HEK293 (cell line): ENCODE data around the gene LRRC10B.

ENCODE experiments used
- CTCF ChIA-PET: fragments of 350-600 bp; formaldehyde crosslinking; extraction: SDS; loops from one replicate; lab custom pipeline; 2021; ENCODE audit warnings: antibody characterized with exemption; lab: Yijun Ruan, JAX
- POLR2A ChIA-PET: fragments of 300-600 bp; formaldehyde crosslinking; extraction: SDS; loops from one replicate; lab custom pipeline; 2020; ENCODE audit warnings: antibody characterized with exemption, inconsistent platforms; lab: Yijun Ruan, JAX
- H3K27ac ChIP-seq: fragments of 200-500 bp; sonication (Bioruptor generic); 2 replicates; pipeline ENCODE4 v1.5.1; 2014; ENCODE audit warnings: low read depth, low read length, control low read depth, inconsistent platforms; ENCODE audit errors: extremely low read depth
- H3K36me3 ChIP-seq, 2 experiments: fragments of 200-500 bp in 1 of 2; sonication (Bioruptor generic) in 1 of 2; 1 replicate in 1 of 2; 2 replicates in 1 of 2; pipeline ENCODE4 v1.5.1; 2014 to 2017; ENCODE audit warnings: inconsistent platforms in 2 of 2, low read length in 2 of 2; ENCODE audit not compliant: control insufficient read depth in 2 of 2, insufficient read depth in 1 of 2
- H3K4me1 ChIP-seq: fragments of 200-500 bp; sonication (Bioruptor generic); 2 replicates; pipeline ENCODE4 v1.5.1; 2014; ENCODE audit warnings: mild to moderate bottlenecking, low read length, inconsistent platforms; ENCODE audit not compliant: control insufficient read depth, insufficient read depth
- H3K4me3 ChIP-seq: 2 replicates; pipeline ENCODE4 v1.5.1; 2011; ENCODE audit warnings: low read depth, mild to moderate bottlenecking, control low read depth, low read length, moderate library complexity
- H3K9me3 ChIP-seq: fragments of 200-500 bp; sonication (Bioruptor generic); 2 replicates; pipeline ENCODE4 v1.5.1; 2014; ENCODE audit warnings: low read depth, low read length, inconsistent platforms; ENCODE audit not compliant: control insufficient read depth, insufficient read depth
- EGR2 ChIP-seq: fragments of 450-650 bp; formaldehyde crosslinking; IDR thresholded peaks from 2 replicates; pipeline ENCODE4 v1.5.1; 2016; ENCODE audit warnings: low read depth, missing biosample characterization, missing genetic modification characterization
- IKZF3 ChIP-seq: fragments of 450-650 bp; IDR thresholded peaks from 2 replicates; pipeline ENCODE4 v1.5.0; 2018; ENCODE audit warnings: missing biosample characterization, mild to moderate bottlenecking, missing genetic modification characterization, moderate library complexity
- KLF7 ChIP-seq: fragments of 450-650 bp; formaldehyde crosslinking; IDR thresholded peaks from 2 replicates; pipeline ENCODE4 v1.5.1; 2016; ENCODE audit warnings: missing biosample characterization, missing genetic modification characterization, borderline replicate concordance
- SP3 ChIP-seq: fragments of 450-650 bp; formaldehyde crosslinking; IDR thresholded peaks from 2 replicates; pipeline ENCODE4 v1.5.1; 2016; ENCODE audit warnings: missing biosample characterization, missing genetic modification characterization
- TCF7L2 ChIP-seq: IDR thresholded peaks from 2 replicates; pipeline ENCODE4 v1.6.1; 2011; ENCODE audit warnings: low read depth, mild to moderate bottlenecking, inconsistent platforms, low read length, moderate library complexity, borderline replicate concordance
- ZBTB1 ChIP-seq: fragments of 450-650 bp; formaldehyde crosslinking; IDR thresholded peaks from 2 replicates; pipeline ENCODE4 v1.5.1; 2016; ENCODE audit warnings: missing biosample characterization, missing genetic modification characterization
- ZFHX2 ChIP-seq: fragments of 450-650 bp; formaldehyde crosslinking; conservative IDR thresholded peaks from 2 replicates; pipeline ENCODE4 v1.5.1; 2016; ENCODE audit warnings: missing biosample characterization, missing genetic modification characterization
- ZNF133 ChIP-seq: fragments of 450-650 bp; formaldehyde crosslinking; IDR thresholded peaks from 2 replicates; pipeline ENCODE4 v1.5.1; 2016; ENCODE audit warnings: missing biosample characterization, missing genetic modification characterization
- ZNF175 ChIP-seq: fragments of 450-650 bp; formaldehyde crosslinking; IDR thresholded peaks from 2 replicates; pipeline ENCODE4 v1.5.1; 2016; ENCODE audit warnings: missing biosample characterization, missing genetic modification characterization
- ZNF426 ChIP-seq: fragments of 450-650 bp; formaldehyde crosslinking; IDR thresholded peaks from 2 replicates; pipeline ENCODE4 v1.5.1; 2017; ENCODE audit warnings: missing biosample characterization, missing genetic modification characterization, mild to moderate bottlenecking, inconsistent platforms, moderate library complexity
- ZNF560 ChIP-seq: fragments of 450-650 bp; formaldehyde crosslinking; IDR thresholded peaks from 2 replicates; pipeline ENCODE4 v1.5.1; 2017; ENCODE audit warnings: missing biosample characterization, missing genetic modification characterization, borderline replicate concordance
- ZNF629 ChIP-seq: fragments of 450-650 bp; formaldehyde crosslinking; IDR thresholded peaks from 2 replicates; pipeline ENCODE4 v1.5.1; 2017; ENCODE audit warnings: missing biosample characterization, missing genetic modification characterization
- ZNF777 ChIP-seq: fragments of 450-650 bp; formaldehyde crosslinking; IDR thresholded peaks from 2 replicates; pipeline ENCODE4 v1.5.1; 2017; ENCODE audit warnings: missing biosample characterization, missing genetic modification characterization, borderline replicate concordance
- TF ChIP-seq, protein P1 (sequence below): fragments of 450-650 bp; formaldehyde crosslinking; IDR thresholded peaks from 2 replicates; pipeline ENCODE4 v1.5.1; 2016; ENCODE audit warnings: missing biosample characterization, missing genetic modification characterization
- TF ChIP-seq, protein P2 (sequence below): fragments of 450-650 bp; formaldehyde crosslinking; IDR thresholded peaks from 2 replicates; pipeline ENCODE4 v1.5.1; 2016; ENCODE audit warnings: missing biosample characterization, missing genetic modification characterization, borderline replicate concordance

The LRRC10B gene

DNA sequence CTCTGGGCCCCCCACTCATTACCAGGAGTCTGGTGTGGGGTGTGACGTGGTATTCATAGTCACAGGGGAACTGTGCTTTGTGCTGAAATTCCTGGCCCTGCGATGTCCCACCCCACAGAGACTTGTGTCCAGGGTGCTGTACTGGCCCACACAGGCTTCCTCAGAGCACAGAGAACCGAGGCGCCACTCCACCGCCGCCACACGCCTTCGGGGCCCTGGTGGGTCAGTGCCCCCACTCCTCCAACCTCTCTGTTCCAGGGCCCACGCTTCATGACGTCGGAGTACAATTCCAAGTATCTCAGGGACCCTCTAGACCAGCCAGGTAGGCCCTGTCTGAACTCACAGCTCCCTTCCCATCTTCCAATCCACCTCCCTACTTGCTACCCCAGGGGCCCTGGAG lies 23.5 kb upstream of the LRRC10B start:
- POLR2A ChIA-PET, result no interaction called here
- Histone ChIP-seq H3K9me3 (no peaks in the 10 kb centered on the region), H3K4me3 (no peak overlapping the region)

DNA sequence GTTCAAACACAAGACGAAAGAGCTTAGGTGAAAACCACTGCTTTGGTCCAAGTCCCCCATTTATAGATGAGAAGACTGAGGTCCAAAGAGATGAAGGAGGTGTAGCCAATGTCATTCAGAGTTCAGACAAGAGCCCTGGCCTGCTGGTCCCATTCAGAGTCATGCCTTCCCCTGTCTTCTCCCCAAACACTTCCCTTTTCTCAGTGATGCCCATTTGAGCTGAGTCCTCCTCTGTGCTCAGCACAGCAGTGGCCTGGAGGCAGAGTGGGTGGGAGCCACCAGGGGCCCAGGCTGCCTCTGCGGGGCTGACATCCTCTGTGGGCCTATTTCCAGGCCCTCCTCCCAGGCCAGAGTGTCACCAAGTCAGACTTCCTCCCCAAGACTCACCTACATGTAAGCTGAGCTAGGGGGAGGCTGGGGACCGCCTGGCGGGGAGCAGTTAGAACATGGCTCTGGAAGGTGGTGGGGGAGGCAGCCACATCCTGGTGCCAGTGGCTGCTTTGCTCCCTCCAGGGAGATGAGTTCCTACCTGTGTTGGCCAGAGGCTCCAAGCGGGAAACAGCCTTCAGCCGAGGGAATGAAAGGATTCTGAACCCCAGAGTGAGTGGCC lies 22.4 kb upstream of the LRRC10B start:
- ChIA-PET POLR2A (no interaction called here), CTCF (interaction anchor here (0.8 to 2.6 kb wide), 6 partner anchors 8 to 40 kb away, joined by 3 to 9 read pairs (median 4); partner anchors contain the start of gene LRRC10B)

More for the DNA sequence above, 23.5 kb upstream of the LRRC10B start:
- Histone ChIP-seq H3K4me1 (no peaks in the 10 kb centered on the region), H3K27ac (no peak overlapping the region), H3K36me3 (no peaks in the 10 kb centered on the region)
- CTCF ChIA-PET, result interaction anchor here (0.7 to 2.1 kb wide), 3 partner anchors 24 to 39 kb away, joined by 4 to 14 read pairs (median 4); partner anchors contain the start of gene LRRC10B
- TF ChIP-seq, protein P1, sequence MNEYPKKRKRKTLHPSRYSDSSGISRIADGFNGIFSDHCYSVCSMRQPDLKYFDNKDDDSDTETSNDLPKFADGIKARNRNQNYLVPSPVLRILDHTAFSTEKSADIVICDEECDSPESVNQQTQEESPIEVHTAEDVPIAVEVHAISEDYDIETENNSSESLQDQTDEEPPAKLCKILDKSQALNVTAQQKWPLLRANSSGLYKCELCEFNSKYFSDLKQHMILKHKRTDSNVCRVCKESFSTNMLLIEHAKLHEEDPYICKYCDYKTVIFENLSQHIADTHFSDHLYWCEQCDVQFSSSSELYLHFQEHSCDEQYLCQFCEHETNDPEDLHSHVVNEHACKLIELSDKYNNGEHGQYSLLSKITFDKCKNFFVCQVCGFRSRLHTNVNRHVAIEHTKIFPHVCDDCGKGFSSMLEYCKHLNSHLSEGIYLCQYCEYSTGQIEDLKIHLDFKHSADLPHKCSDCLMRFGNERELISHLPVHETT (tag by site-specific recombination), result no peak
- TF ChIP-seq ZNF426 (tag by site-specific recombination) (no peak), ZNF777 (no peak), ZNF629 (tag by site-specific recombination) (no peak), IKZF3 (tag by site-specific recombination) (no peak), ZNF175 (no peak)
- TF ChIP-seq, protein P2, sequence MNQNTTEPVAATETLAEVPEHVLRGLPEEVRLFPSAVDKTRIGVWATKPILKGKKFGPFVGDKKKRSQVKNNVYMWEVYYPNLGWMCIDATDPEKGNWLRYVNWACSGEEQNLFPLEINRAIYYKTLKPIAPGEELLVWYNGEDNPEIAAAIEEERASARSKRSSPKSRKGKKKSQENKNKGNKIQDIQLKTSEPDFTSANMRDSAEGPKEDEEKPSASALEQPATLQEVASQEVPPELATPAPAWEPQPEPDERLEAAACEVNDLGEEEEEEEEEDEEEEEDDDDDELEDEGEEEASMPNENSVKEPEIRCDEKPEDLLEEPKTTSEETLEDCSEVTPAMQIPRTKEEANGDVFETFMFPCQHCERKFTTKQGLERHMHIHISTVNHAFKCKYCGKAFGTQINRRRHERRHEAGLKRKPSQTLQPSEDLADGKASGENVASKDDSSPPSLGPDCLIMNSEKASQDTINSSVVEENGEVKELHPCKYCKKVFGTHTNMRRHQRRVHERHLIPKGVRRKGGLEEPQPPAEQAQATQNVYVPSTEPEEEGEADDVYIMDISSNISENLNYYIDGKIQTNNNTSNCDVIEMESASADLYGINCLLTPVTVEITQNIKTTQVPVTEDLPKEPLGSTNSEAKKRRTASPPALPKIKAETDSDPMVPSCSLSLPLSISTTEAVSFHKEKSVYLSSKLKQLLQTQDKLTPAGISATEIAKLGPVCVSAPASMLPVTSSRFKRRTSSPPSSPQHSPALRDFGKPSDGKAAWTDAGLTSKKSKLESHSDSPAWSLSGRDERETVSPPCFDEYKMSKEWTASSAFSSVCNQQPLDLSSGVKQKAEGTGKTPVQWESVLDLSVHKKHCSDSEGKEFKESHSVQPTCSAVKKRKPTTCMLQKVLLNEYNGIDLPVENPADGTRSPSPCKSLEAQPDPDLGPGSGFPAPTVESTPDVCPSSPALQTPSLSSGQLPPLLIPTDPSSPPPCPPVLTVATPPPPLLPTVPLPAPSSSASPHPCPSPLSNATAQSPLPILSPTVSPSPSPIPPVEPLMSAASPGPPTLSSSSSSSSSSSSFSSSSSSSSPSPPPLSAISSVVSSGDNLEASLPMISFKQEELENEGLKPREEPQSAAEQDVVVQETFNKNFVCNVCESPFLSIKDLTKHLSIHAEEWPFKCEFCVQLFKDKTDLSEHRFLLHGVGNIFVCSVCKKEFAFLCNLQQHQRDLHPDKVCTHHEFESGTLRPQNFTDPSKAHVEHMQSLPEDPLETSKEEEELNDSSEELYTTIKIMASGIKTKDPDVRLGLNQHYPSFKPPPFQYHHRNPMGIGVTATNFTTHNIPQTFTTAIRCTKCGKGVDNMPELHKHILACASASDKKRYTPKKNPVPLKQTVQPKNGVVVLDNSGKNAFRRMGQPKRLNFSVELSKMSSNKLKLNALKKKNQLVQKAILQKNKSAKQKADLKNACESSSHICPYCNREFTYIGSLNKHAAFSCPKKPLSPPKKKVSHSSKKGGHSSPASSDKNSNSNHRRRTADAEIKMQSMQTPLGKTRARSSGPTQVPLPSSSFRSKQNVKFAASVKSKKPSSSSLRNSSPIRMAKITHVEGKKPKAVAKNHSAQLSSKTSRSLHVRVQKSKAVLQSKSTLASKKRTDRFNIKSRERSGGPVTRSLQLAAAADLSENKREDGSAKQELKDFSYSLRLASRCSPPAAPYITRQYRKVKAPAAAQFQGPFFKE, result no peak
- TF ChIP-seq, all 188 proteins: peak for 0

DNA sequence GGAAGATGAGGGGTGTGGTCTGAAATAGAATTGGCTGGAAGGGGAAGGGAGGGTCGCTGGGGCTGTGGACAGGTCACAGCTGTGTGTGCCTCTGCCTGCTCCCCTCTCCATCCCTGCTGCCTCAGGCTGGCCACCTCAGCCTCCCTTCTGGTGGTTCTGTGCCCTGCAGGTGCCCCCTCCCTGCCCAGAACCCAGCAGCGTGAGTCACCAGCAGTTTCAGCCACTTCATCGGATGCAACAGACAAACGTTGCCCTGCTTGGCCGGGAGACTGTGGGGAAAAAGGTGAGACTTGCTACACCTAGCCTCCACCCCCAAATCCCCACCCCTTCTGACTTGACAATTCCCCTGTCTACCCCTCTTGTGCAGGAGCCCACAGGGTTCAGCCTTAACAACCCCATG lies 21.8 kb upstream of the LRRC10B start:
- ChIA-PET CTCF (interaction anchor here (0.7 to 2.6 kb wide), 6 partner anchors 9 to 141 kb away, joined by 3 to 9 read pairs (median 6); no protein-coding TSS in a partner anchor), POLR2A (no interaction called here)
- H3K9me3 ChIP-seq, result no peaks in the 10 kb centered on the region
- no peak overlapping the region for H3K27ac ChIP-seq
- no peaks in the 10 kb centered on the region for H3K36me3 ChIP-seq
- no peak for TF ChIP-seq SP3 (tag by site-specific recombination)
- no peak for TF ChIP-seq TCF7L2
- no peak for TF ChIP-seq ZNF560 (tag by site-specific recombination)
- no peak for TF ChIP-seq KLF7 (tag by site-specific recombination)
- TF ChIP-seq ZNF133 (tag by site-specific recombination), result no peak
- no peaks in the 10 kb centered on the region for H3K4me1 ChIP-seq
- H3K4me3 ChIP-seq, result no peak overlapping the region

More for the DNA sequence above, 22.4 kb upstream of the LRRC10B start:
- Histone ChIP-seq H3K9me3 (no peaks in the 10 kb centered on the region), H3K4me3 (no peak overlapping the region), H3K27ac (no peak overlapping the region), H3K4me1 (no peaks in the 10 kb centered on the region), H3K36me3 (no peaks in the 10 kb centered on the region)
- peak; percentile 34 for TF ChIP-seq ZFHX2
- TF ChIP-seq EGR2 (tag by site-specific recombination), result peak; percentile 40; the same call in 1 of the 2 replicates
- TF ChIP-seq ZBTB1 (tag by site-specific recombination), result no peak
